Kidney (tissue), 14 donors: ENCODE data around the gene GABARAP. TPM values are rescaled to one million over a fixed set of nuclear protein-coding genes. Genes with fewer than 3 reads are reported as not detected.
A peak's percentile ranks its signal among the peaks of the same experiment; 100 is the strongest.

Source experiments
- DNase-seq, 5 donors: peaks; one replicate each; pipeline ENCODE4 v3.0.0-alpha.2; 2013 to 2020
- FAIRE-seq: peaks from 2 replicates; lab custom pipeline; 2012; peaks lifted over from hg19 to GRCh38; lab: Jason Lieb, UNC
- H3K27ac ChIP-seq, 2 donors: one replicate each; pipeline ENCODE4 v1.7.0; 2013; ENCODE audit warnings: low read depth in 2 of 2, low read length in 2 of 2, inconsistent platforms in 1 of 2
- H3K27me3 ChIP-seq: one replicate; pipeline ENCODE4 v1.7.1; 2013; ENCODE audit warnings: low read length, inconsistent platforms; ENCODE audit not compliant: control insufficient read depth, insufficient read depth
- H3K36me3 ChIP-seq, 3 donors: one replicate each; pipeline versions ENCODE4 v1.7.0 to v1.7.1; 2013; ENCODE audit warnings: low read length in 3 of 3, control low read depth in 1 of 3, inconsistent platforms in 1 of 3; ENCODE audit not compliant: insufficient read depth in 3 of 3, control insufficient read depth in 2 of 3
- H3K4me1 ChIP-seq, 3 donors: one replicate each; pipeline versions ENCODE4 v1.7.0 to v1.7.1; 2013; ENCODE audit warnings: low read length in 3 of 3, inconsistent platforms in 1 of 3, low read depth in 1 of 3; ENCODE audit not compliant: control insufficient read depth in 2 of 3, insufficient read depth in 2 of 3
- H3K4me3 ChIP-seq, 3 donors: one replicate each; pipeline versions ENCODE4 v1.7.0 to v1.8.1; 2013; ENCODE audit warnings: low read length in 3 of 3, control low read depth in 1 of 3, inconsistent platforms in 1 of 3
- H3K9ac ChIP-seq, 3 donors: one replicate each; pipeline versions ENCODE4 v1.7.0 to v1.7.1; 2013; ENCODE audit warnings: low read length in 3 of 3, control low read depth in 1 of 3, inconsistent platforms in 1 of 3
- H3K9me3 ChIP-seq, 3 donors: one replicate each; pipeline versions ENCODE4 v1.7.0 to v1.7.1; 2013; ENCODE audit warnings: low read length in 3 of 3, control low read depth in 1 of 3, inconsistent platforms in 1 of 3; ENCODE audit not compliant: control insufficient read depth in 2 of 3, insufficient read depth in 1 of 3
- CTCF ChIP-seq: IDR thresholded peaks from 3 replicates; pipeline ENCODE4 v1.5.1; 2012; ENCODE audit warnings: mild to moderate bottlenecking, moderate library complexity, borderline replicate concordance; ENCODE audit not compliant: insufficient read depth; ENCODE audit errors: extremely low read depth
- intact Hi-C: fragments of 100-400 bp; cut with DNase I; formaldehyde crosslinking; loops from one replicate; pipeline ENCODE4 v1.11.1; 2022
- polyA plus RNA-seq: library from polyadenylated mRNA; stranded (reverse); fragments of 350-450 nt; fragmentation: Illumina TruSeq; extraction: RNeasy Lipid Tissue Mini Kit (QIAGEN cat#74804); gene quantifications from one replicate; pipeline ENCODE4 v1.2.3, GENCODE V29; 2014; ENCODE audit warnings: low read depth, low replicate concordance; ENCODE audit not compliant: insufficient read depth
- total RNA-seq: library from RNA; stranded (reverse); fragmentation: NEBNext Ultra II Directional; extraction: Animal tissue kit (Norgen Biotek cat#: 25700); gene quantifications from one replicate; pipeline ENCODE4 v1.2.1, GENCODE V29; 2021
- donor health status: control.
- donor health status: control.
- donor health status: control.
- donor health status: control.
- donor health status: control.
- donor health status: DM: yes; HTN: yes; CAD: no.
- donor health status: Normal renal cell carcinoma (clear cell type).

GABARAP gene
- total and polyA plus RNA-seq, 2 donors from 2014 or later, result 477 to 1,483 TPM

- no peak overlapping the region for H3K9ac ChIP-seq
- intact Hi-C loops, result no loop called here
- no peaks in the 10 kb centered on the region for H3K9me3 ChIP-seq
- no peak for DNase-seq
- H3K27ac ChIP-seq, result peak overlapping the region; percentile 66 to 76
- TF ChIP-seq CTCF, result no peak
- H3K36me3 ChIP-seq, result peaks cover 0 to 19% (median 7%) of the 10 kb centered on the region in 3 donors
- peak overlapping the region in 1 of 3 donors; percentile 26 for H3K4me3 ChIP-seq
- no peaks in the 10 kb centered on the region for H3K27me3 ChIP-seq
- FAIRE-seq, result no peak
- peaks cover 0 to 21% (median 3%) of the 10 kb centered on the region in 3 donors for H3K4me1 ChIP-seq
Observed at GRCh38 chr17:7258731-7259554, 16.7 kb upstream of the GABARAP start.

DNA sequence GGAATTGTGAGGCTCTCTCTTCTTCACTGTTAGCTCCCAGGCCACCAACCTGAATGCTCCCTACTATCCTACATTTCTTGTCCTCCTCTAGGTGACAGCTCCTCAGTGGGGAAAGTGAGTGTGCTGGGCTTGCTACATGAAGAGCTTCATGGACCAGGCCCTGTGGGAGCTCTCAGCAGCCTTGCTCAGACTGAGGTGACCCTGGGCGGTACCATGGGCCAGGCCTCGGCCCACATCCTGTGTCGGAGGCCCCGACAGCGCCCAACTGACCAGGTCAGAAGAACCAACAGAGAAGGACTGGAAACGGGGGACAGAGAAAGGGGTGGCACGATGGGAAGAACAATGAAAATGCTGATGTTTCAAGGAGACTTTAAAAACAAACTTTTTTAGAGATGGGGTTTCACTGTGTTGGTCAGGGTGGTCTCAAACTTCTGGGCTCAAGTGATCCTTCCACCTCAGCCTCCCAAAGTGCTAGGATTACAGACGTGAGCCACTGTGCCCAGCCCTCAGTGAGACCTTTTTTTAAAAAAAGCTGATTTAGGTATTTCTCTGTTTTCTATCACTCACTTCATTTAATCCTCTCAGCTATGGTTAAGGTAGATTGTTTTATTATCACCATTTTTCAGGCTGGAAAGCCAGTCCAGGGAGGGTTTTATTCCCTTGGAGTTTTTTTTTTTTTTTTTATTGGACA, 14.7 kb upstream of the GABARAP start:
- DNase-seq (no peak), FAIRE-seq (no peak)
- Histone ChIP-seq H3K27me3 (no peaks in the 10 kb centered on the region), H3K4me3 (no peak overlapping the region), H3K9me3 (no peaks in the 10 kb centered on the region), H3K27ac (no peak overlapping the region), H3K36me3 (peaks cover 0 to 20% (median 7%) of the 10 kb centered on the region in 3 donors), H3K9ac (no peak overlapping the region), H3K4me1 (peaks cover 5 to 15% (median 12%) of the 10 kb centered on the region in 3 donors)
- TF ChIP-seq CTCF, result no peak
- intact Hi-C loops, result no loop called here

DNA sequence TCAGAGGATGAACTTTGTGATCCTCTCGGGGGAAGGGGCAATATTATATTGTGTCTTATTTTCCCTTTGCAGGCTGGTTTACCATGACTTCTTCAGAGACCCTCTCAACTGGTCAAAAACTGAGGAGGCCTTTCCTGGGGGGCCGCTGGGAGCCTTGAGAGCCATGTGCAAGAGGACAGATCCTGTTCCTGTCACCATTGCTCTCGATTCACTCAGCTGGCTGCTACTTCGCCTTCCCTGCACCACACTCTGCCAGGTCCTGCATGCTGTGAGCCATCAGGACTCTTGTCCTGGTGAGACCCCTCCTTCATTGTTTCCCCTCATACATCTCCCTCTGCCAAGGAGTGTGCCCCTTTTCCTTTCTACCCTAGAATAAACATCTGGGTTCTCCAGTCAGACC, 12.3 kb upstream of the GABARAP start:
- intact Hi-C loops, result no loop called here
- H3K9me3 ChIP-seq, result no peaks in the 10 kb centered on the region
- no peak for TF ChIP-seq CTCF
- DNase-seq (no peak), FAIRE-seq (no peak)
- peaks cover 5 to 22% (median 16%) of the 10 kb centered on the region in 3 donors for H3K4me1 ChIP-seq
- no peak overlapping the region for H3K27ac ChIP-seq
- H3K36me3 ChIP-seq, result peaks cover 0 to 20% (median 7%) of the 10 kb centered on the region in 3 donors
- no peaks in the 10 kb centered on the region for H3K27me3 ChIP-seq
- H3K4me3 ChIP-seq, result no peak overlapping the region
- H3K9ac ChIP-seq, result no peak overlapping the region
